ENCODE data around the gene ECI1. TPM values are rescaled to one million over a fixed set of nuclear protein-coding genes. Genes with fewer than 3 reads are reported as not detected.

The ECI1 gene
- total and polyA plus RNA-seq, 2 of the 13 experiments (the other 11 are each of a cell fraction or from before 2014, with no cell fraction given), result 82.0 to 102 TPM

- TF ChIP-seq GMEB1 (CRISPR knock-in tag; IDR thresholded peaks at IDR 0.05; ENCODE audit: borderline replicate concordance) (peak; percentile 89), ZNF468 (CRISPR knock-in tag; IDR thresholded peaks at IDR 0.05) (no peak), REL (CRISPR knock-in tag; conservative IDR thresholded peaks at IDR 0.05) (no peak), ZNF782 (CRISPR knock-in tag; IDR thresholded peaks at IDR 0.05; ENCODE audit: borderline replicate concordance) (peak; percentile 57; the same call in 1 of the 2 replicates), CC2D1A (CRISPR knock-in tag; IDR thresholded peaks at IDR 0.05) (no peak), SMC3 (IDR thresholded peaks at IDR 0.05; ENCODE audit: low read length) (no peak), KDM4B (CRISPR knock-in tag; IDR thresholded peaks at IDR 0.05) (peak; percentile 15; the same call in 1 of the 2 replicates), RBAK (CRISPR knock-in tag; IDR thresholded peaks at IDR 0.05) (no peak), ZNF841 (CRISPR knock-in tag; IDR thresholded peaks at IDR 0.05; ENCODE audit: borderline replicate concordance) (no peak), SKI (IDR thresholded peaks at IDR 0.05; ENCODE audit: partially characterized antibody) (peak; percentile 79), TEAD3 (CRISPR knock-in tag; optimal IDR thresholded peaks at IDR 0.05; ENCODE audit: borderline replicate concordance) (peak; percentile 59), ZNF619 (CRISPR knock-in tag; IDR thresholded peaks at IDR 0.05) (peak; percentile 76), ZNF20 (CRISPR knock-in tag; IDR thresholded peaks at IDR 0.05) (no peak), ZFYVE20 (CRISPR knock-in tag; IDR thresholded peaks at IDR 0.05; ENCODE audit: borderline replicate concordance, low read depth) (no peak), ATF5 (CRISPR knock-in tag; IDR thresholded peaks at IDR 0.05; ENCODE audit: low read depth) (no peak), IRF2 (CRISPR knock-in tag; IDR thresholded peaks at IDR 0.05) (peak; percentile 70), NFKBIZ (CRISPR knock-in tag; IDR thresholded peaks at IDR 0.05) (peak; percentile 65), CCAR2 (optimal IDR thresholded peaks at IDR 0.05; ENCODE audit: low read depth, low read length) (no peak), ZXDC (CRISPR knock-in tag; IDR thresholded peaks at IDR 0.05) (0 out of 2 replicates have a peak, but pooled peaks have one; percentile 36), ZNF720 (CRISPR knock-in tag; IDR thresholded peaks at IDR 0.05) (no peak), MXD4 (CRISPR knock-in tag; IDR thresholded peaks at IDR 0.05) (peak; percentile 68; the same call in 1 of the 2 replicates), ZNF552 (CRISPR knock-in tag; IDR thresholded peaks at IDR 0.05; ENCODE audit: borderline replicate concordance) (peak; percentile 86), MEIS1 (CRISPR knock-in tag; IDR thresholded peaks at IDR 0.05; ENCODE audit: borderline replicate concordance) (peak; percentile 75), JDP2 (CRISPR knock-in tag; IDR thresholded peaks at IDR 0.05; ENCODE audit: borderline replicate concordance) (no peak), ZNF253 (CRISPR knock-in tag; IDR thresholded peaks at IDR 0.05; ENCODE audit: borderline replicate concordance) (0 out of 2 replicates have a peak, but pooled peaks have one; percentile 1), ERF (CRISPR knock-in tag; IDR thresholded peaks at IDR 0.05) (peak; percentile 74; the same call in 1 of the 2 replicates), KLF13 (CRISPR knock-in tag; IDR thresholded peaks at IDR 0.05) (peak; percentile 98)
These were observed 16.7 kb upstream of the ECI1 start, which contains the start of gene RNPS1 (continued) for GRCh38 chr16:2267913-2268666.

Data from HepG2 (cell line).